Neural progenitor cell (in vitro differentiated cells): ENCODE results near the gene GNG7. TPM values are rescaled to one million over a fixed set of nuclear protein-coding genes. Genes with fewer than 3 reads are reported as not detected.
A peak's percentile ranks its signal among the peaks of the same experiment; 100 is the strongest.
"Not testable (repeated sequence)": the region's sequence is repeated elsewhere in the genome, so short reads cannot be mapped to it uniquely, and the experiment has no call there.

ENCODE experiments used
- DNase-seq: peaks from one replicate; pipeline ENCODE4 v3.0.0-alpha.2; 2016; ENCODE audit warnings: low spot score
- H2AFZ ChIP-seq: fragments of 200-600 bp; sonication (generic); replicated peaks from 2 replicates; pipeline ENCODE4 v1.6.1; 2016; ENCODE audit warnings: antibody characterized with exemption
- H3F3A ChIP-seq: fragments of 200-600 bp; sonication (generic); 2 replicates; pipeline ENCODE4 v1.6.1; 2016; ENCODE audit warnings: antibody characterized with exemption, low read depth
- H3K27ac ChIP-seq: fragments of 200-600 bp; sonication (generic); 2 replicates; pipeline ENCODE4 v1.5.1; 2016; ENCODE audit warnings: mild to moderate bottlenecking
- H3K27me3 ChIP-seq: fragments of 200-600 bp; sonication (generic); 2 replicates; pipeline ENCODE4 v1.6.1; 2016; ENCODE audit warnings: mild to moderate bottlenecking, moderate library complexity
- H3K36me3 ChIP-seq: fragments of 200-600 bp; sonication (generic); 2 replicates; pipeline ENCODE4 v1.5.1; 2016
- H3K4me1 ChIP-seq: fragments of 200-600 bp; sonication (generic); 2 replicates; pipeline ENCODE4 v1.6.1; 2016; ENCODE audit warnings: mixed run types
- H3K4me2 ChIP-seq: fragments of 200-600 bp; sonication (generic); 2 replicates; pipeline ENCODE4 v1.6.1; 2016
- H3K4me3 ChIP-seq: fragments of 200-600 bp; sonication (generic); 2 replicates; pipeline ENCODE4 v1.5.1; 2016
- H3K79me2 ChIP-seq: fragments of 200-600 bp; sonication (generic); 2 replicates; pipeline ENCODE4 v1.6.1; 2016; ENCODE audit warnings: low read depth
- H3K9ac ChIP-seq: fragments of 200-600 bp; sonication (generic); 2 replicates; pipeline ENCODE4 v1.6.1; 2016
- H3K9me3 ChIP-seq: fragments of 200-600 bp; sonication (generic); 2 replicates; pipeline ENCODE4 v1.5.1; 2016; ENCODE audit warnings: low read depth
- H4K20me1 ChIP-seq: fragments of 200-600 bp; sonication (generic); 2 replicates; pipeline ENCODE4 v1.6.1; 2016; ENCODE audit warnings: low read depth
- H3K27ac Mint-ChIP-seq: 3 replicates; pipeline ENCODE4 v1.8.0; 2021; ENCODE audit warnings: mixed read lengths
- H3K27me3 Mint-ChIP-seq: 2 replicates; pipeline ENCODE4 v1.8.0; 2022; ENCODE audit warnings: low read depth, mild to moderate bottlenecking, inconsistent platforms, moderate library complexity, mixed read lengths; ENCODE audit not compliant: insufficient read depth
- H3K36me3 Mint-ChIP-seq: 3 replicates; pipeline ENCODE4 v1.8.0; 2021; ENCODE audit warnings: mixed read lengths
- H3K4me1 Mint-ChIP-seq: 3 replicates; pipeline ENCODE4 v1.8.0; 2021; ENCODE audit warnings: mixed read lengths
- H3K4me3 Mint-ChIP-seq: 3 replicates; pipeline ENCODE4 v1.8.0; 2021; ENCODE audit warnings: mild to moderate bottlenecking, moderate library complexity, mixed read lengths
- H3K9me3 Mint-ChIP-seq: 3 replicates; pipeline ENCODE4 v1.8.0; 2020; ENCODE audit warnings: mixed read lengths
- EZH2 ChIP-seq: fragments of 200-600 bp; sonication (generic); IDR thresholded peaks from 2 replicates; pipeline ENCODE4 v1.6.1; 2017; ENCODE audit warnings: antibody characterized with exemption, mild to moderate bottlenecking, moderate library complexity
- EZH2phosphoT487 ChIP-seq: fragments of 200-600 bp; sonication (generic); IDR thresholded peaks from 2 replicates; pipeline ENCODE4 v1.6.1; 2017; ENCODE audit warnings: antibody characterized with exemption
- total RNA-seq: library from RNA; depleted of rRNA; stranded (reverse); fragments of >200 nt; gene quantifications from 2 replicates; pipeline ENCODE4 v1.2.3, GENCODE V29; 2015; ENCODE audit warnings: low replicate concordance
- TF ChIP-seq, protein P1 (sequence below): fragments of 200-600 bp; sonication (generic); IDR thresholded peaks from 2 replicates; pipeline ENCODE4 v1.5.1; 2017; ENCODE audit warnings: antibody characterized with exemption, mild to moderate bottlenecking

Gene GNG7
- total RNA-seq, 1 donor from 2014 or later = 7.0 TPM

DNA sequence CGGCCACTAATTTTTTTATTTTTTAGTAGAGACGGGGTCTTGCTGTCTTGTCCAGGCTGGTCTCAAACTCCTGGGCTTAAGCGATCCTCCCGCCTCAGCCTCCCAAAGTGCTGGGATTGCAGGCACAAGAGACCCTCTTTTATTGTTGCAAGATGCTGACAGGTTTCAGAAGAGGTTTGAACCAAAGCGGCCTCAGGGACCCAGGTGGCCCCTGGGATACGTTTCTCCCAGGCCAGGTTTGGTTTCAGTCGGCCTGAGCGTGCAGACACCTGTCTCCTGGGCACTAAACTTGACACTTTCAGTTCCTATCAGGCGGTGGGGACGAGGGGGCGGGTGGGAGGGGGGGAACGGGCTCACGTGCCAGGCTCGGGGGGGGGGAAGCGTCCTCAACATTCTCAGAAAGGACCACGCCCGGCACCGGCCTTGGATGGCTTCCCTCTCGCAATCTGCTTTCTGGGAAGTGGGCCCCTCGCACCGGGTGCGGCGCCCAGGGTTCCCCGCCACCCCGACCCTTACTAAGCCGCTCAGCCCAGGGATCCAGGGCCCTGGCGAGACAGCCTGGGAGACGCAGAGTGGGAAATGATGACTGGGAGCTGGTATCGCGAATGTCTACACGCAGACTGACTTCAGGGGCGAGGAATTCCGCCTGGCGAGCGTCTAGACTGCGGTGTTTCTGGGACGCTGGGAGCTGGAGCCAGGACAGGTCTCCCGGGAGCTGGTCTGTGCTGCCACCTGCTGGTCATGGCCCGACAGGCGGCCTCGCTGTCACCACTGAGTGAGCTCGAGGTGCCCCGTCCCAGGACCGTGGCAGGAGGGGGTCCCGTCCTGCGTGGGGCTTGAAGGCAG, 91.6 kb downstream of the GNG7 start:
- no peaks in the 10 kb centered on the region for H3K36me3 Mint-ChIP-seq
- Histone ChIP-seq H3K79me2 (no peaks in the 10 kb centered on the region), H3K4me3 (peak overlapping the region; percentile 41), H3F3A (no peaks in the 10 kb centered on the region), H3K4me2 (peak overlapping the region; percentile 76), H3K9me3 (no peaks in the 10 kb centered on the region), H3K27ac (no peak overlapping the region), H3K9ac (no peak overlapping the region), H3K27me3 (peaks cover 22% of the 10 kb centered on the region), H3K4me1 (no peaks in the 10 kb centered on the region), H3K36me3 (no peaks in the 10 kb centered on the region), H2AFZ (no peak overlapping the region), H4K20me1 (peaks cover 18% of the 10 kb centered on the region)
- peak; percentile 92 for DNase-seq
- H3K4me1 Mint-ChIP-seq = peaks cover 4% of the 10 kb centered on the region
- peak overlapping the region; percentile 60 for H3K4me3 Mint-ChIP-seq
- no peak overlapping the region for H3K27ac Mint-ChIP-seq
- H3K9me3 Mint-ChIP-seq = no peaks in the 10 kb centered on the region
- TF ChIP-seq EZH2 (no peak), EZH2phosphoT487 (no peak)
- TF ChIP-seq, protein P1, sequence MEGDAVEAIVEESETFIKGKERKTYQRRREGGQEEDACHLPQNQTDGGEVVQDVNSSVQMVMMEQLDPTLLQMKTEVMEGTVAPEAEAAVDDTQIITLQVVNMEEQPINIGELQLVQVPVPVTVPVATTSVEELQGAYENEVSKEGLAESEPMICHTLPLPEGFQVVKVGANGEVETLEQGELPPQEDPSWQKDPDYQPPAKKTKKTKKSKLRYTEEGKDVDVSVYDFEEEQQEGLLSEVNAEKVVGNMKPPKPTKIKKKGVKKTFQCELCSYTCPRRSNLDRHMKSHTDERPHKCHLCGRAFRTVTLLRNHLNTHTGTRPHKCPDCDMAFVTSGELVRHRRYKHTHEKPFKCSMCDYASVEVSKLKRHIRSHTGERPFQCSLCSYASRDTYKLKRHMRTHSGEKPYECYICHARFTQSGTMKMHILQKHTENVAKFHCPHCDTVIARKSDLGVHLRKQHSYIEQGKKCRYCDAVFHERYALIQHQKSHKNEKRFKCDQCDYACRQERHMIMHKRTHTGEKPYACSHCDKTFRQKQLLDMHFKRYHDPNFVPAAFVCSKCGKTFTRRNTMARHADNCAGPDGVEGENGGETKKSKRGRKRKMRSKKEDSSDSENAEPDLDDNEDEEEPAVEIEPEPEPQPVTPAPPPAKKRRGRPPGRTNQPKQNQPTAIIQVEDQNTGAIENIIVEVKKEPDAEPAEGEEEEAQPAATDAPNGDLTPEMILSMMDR = peak; percentile 96
- H3K27me3 Mint-ChIP-seq = peaks cover 8% of the 10 kb centered on the region

DNA sequence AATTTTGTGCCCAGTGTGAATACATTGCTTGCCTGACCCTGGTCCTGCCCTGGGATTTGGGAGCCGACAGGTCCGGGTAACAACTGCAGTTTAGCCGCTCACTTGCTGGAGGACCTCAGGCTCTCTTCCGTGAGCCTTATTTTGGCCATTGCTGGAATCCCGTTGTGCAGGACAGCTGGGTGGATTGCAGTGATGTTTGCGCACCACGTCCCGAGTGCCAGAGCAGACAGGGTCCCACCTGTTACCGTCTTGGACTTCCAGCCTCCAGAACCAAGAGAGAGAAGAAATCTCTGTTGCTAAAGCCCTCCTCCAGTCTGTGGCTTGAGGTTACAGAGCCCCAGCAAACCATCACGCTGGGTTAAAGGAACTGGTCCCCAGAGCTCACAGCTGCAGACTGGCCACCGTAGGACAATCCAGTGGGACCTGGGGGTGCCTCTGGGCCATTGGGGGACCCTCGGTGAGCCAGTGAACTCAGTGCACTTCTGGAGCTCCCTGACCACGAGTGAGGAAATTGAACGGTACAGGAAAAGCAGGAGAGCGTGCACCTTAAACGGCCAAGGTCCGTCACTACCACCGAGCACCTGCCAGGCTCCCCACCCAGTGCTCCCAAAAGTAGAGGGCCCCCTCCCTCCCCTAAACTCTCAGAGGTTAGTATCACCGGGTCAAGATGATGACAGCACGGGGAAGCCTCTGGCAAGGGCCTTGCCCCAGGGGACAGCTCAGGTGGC, 92.9 kb downstream of the GNG7 start:
- Histone ChIP-seq H3K9ac (no peak overlapping the region), H3K27me3 (peaks cover 20% of the 10 kb centered on the region), H3K36me3 (no peaks in the 10 kb centered on the region), H3K9me3 (no peaks in the 10 kb centered on the region), H4K20me1 (peaks cover 18% of the 10 kb centered on the region), H3K4me3 (no peak overlapping the region), H3K79me2 (no peaks in the 10 kb centered on the region), H3K4me1 (no peaks in the 10 kb centered on the region), H3K27ac (no peak overlapping the region), H3F3A (no peaks in the 10 kb centered on the region), H2AFZ (no peak overlapping the region), H3K4me2 (no peak overlapping the region)
- H3K9me3 Mint-ChIP-seq = peaks cover 3% of the 10 kb centered on the region
- no peak overlapping the region for H3K27ac Mint-ChIP-seq
- no peak overlapping the region for H3K4me3 Mint-ChIP-seq
- TF ChIP-seq EZH2phosphoT487 (no peak), EZH2 (no peak)
- TF ChIP-seq, protein P1 = no peak
- no peak for DNase-seq
- H3K36me3 Mint-ChIP-seq = no peaks in the 10 kb centered on the region
- peaks cover 4% of the 10 kb centered on the region for H3K4me1 Mint-ChIP-seq
- peaks cover 18% of the 10 kb centered on the region for H3K27me3 Mint-ChIP-seq

DNA sequence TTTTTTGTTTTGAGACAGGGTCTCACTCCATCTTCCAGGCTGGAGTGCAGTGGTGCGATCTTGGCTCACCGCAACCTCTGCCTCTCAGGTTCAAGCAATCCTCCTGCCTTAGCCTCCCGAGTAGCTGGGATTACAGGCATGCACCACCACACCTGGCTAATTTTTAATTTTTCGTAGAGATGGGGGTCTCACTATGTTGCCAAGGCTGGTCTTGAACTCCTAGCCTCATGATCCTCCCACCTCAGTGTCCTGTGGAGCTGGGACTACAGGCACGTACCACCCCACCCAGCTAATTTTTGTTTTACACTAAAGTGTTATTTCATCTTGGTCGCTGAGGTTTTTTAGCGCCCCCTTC, 93.5 kb downstream of the GNG7 start:
- H3K27me3 ChIP-seq = peaks cover 20% of the 10 kb centered on the region
- not testable (repeated sequence) for H3K27ac Mint-ChIP-seq, H3K79me2 ChIP-seq, H3K4me3 ChIP-seq, H3K9ac ChIP-seq, H3K4me3 Mint-ChIP-seq, H2AFZ ChIP-seq, H3K9me3 ChIP-seq, H3K4me1 Mint-ChIP-seq, DNase-seq, H3F3A ChIP-seq, H3K4me2 ChIP-seq, H3K4me1 ChIP-seq, H3K27ac ChIP-seq, H3K9me3 Mint-ChIP-seq, H3K36me3 Mint-ChIP-seq, H3K36me3 ChIP-seq
- H3K27me3 Mint-ChIP-seq = peaks cover 18% of the 10 kb centered on the region
- H4K20me1 ChIP-seq = peaks cover 18% of the 10 kb centered on the region

DNA sequence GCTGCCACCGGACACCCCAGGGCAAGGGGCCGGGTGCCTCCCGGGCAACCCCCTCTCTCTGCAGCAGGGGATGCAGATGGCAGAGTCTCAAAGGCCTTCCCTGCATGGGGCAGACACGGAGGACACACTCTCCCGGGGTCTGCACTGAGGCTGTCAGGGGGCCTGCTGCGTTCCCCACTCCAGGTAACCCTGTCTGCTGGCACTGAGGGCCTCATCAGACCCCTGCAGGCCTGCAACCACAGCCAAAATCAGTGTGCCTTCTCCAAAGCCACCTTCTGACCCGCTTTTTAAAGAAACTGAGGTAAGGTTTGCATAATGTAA, 93.9 kb downstream of the GNG7 start:
- no peak overlapping the region for H3K27ac Mint-ChIP-seq
- H3K36me3 Mint-ChIP-seq = no peaks in the 10 kb centered on the region

More for the DNA sequence above, 93.9 kb downstream of the GNG7 start:
- H3K9me3 Mint-ChIP-seq = peaks cover 3% of the 10 kb centered on the region
- no peaks in the 10 kb centered on the region for H3K4me1 ChIP-seq
- peaks cover 5% of the 10 kb centered on the region for H3K4me1 Mint-ChIP-seq
- H3K9ac ChIP-seq = no peak overlapping the region
- H3K36me3 ChIP-seq = no peaks in the 10 kb centered on the region
- H2AFZ ChIP-seq = no peak overlapping the region
- no peaks in the 10 kb centered on the region for H3K9me3 ChIP-seq
- no peak overlapping the region for H3K4me2 ChIP-seq
- H3F3A ChIP-seq = peaks cover 1% of the 10 kb centered on the region
- no peak overlapping the region for H3K4me3 Mint-ChIP-seq
- TF ChIP-seq EZH2phosphoT487 = no peak
- TF ChIP-seq, protein P1 = no peak
- no peak for TF ChIP-seq EZH2
- H3K4me3 ChIP-seq = no peak overlapping the region
- no peaks in the 10 kb centered on the region for H3K79me2 ChIP-seq
- no peak overlapping the region for H3K27ac ChIP-seq
- peaks cover 19% of the 10 kb centered on the region for H3K27me3 ChIP-seq
- peaks cover 18% of the 10 kb centered on the region for H3K27me3 Mint-ChIP-seq
- H4K20me1 ChIP-seq = peaks cover 16% of the 10 kb centered on the region
- no peak for DNase-seq
